Measurements from ENCODE around the gene NUMBL.
A peak's percentile ranks its signal among the peaks of the same experiment; 100 is the strongest.

DNA sequence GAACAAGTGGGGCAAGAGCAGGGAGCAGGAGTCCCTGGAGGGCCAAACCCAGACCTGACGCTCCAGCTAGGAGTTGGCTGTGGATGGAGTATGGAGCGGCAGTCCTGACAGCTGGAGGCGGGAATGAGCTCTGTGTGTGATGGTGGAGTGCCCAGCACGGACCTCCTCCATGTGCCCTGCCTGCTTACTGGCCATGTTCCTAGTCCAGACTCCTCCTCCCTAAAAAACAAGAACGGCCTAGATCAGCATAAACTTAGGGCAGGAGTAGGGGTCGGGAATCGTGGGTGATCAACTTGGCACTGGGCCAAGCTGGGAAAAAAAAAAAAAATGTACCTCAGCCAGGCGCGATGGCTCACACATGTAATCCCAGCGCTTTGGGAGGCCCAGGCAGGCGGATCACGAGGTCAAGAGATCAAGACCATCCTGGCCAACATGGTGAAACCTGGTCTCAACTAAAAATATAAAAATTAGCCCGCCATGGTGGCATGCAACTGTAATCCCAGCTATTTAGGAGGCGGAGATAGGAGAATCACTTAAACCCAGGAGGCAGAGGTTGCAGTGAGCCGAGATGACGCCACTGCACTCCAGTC, 59.8 kb downstream of the NUMBL start:
- TF ChIP-seq POLR2AphosphoS5 (IDR thresholded peaks at IDR 0.05): peak in 1 of 2 donors; percentile 11
- TF ChIP-seq, protein P1, sequence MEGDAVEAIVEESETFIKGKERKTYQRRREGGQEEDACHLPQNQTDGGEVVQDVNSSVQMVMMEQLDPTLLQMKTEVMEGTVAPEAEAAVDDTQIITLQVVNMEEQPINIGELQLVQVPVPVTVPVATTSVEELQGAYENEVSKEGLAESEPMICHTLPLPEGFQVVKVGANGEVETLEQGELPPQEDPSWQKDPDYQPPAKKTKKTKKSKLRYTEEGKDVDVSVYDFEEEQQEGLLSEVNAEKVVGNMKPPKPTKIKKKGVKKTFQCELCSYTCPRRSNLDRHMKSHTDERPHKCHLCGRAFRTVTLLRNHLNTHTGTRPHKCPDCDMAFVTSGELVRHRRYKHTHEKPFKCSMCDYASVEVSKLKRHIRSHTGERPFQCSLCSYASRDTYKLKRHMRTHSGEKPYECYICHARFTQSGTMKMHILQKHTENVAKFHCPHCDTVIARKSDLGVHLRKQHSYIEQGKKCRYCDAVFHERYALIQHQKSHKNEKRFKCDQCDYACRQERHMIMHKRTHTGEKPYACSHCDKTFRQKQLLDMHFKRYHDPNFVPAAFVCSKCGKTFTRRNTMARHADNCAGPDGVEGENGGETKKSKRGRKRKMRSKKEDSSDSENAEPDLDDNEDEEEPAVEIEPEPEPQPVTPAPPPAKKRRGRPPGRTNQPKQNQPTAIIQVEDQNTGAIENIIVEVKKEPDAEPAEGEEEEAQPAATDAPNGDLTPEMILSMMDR (IDR thresholded peaks at IDR 0.05): no peak

Measured in esophagus muscularis mucosa (tissue), 3 donors.